GM12873 (cell line): ENCODE results near the gene KTN1.

Experiments
- TF ChIP-seq, protein P1 (sequence below): IDR thresholded peaks from 2 replicates; pipeline ENCODE4 v1.5.1; 2012; ENCODE audit warnings: low read depth, mild to moderate bottlenecking, moderate library complexity, low read length, control low read depth; ENCODE audit not compliant: insufficient read depth; ENCODE audit errors: missing control alignments

Gene KTN1

GRCh38 chr14:55587847-55588246 lies 7.8 kb downstream of the KTN1 start:
- TF ChIP-seq, protein P1, sequence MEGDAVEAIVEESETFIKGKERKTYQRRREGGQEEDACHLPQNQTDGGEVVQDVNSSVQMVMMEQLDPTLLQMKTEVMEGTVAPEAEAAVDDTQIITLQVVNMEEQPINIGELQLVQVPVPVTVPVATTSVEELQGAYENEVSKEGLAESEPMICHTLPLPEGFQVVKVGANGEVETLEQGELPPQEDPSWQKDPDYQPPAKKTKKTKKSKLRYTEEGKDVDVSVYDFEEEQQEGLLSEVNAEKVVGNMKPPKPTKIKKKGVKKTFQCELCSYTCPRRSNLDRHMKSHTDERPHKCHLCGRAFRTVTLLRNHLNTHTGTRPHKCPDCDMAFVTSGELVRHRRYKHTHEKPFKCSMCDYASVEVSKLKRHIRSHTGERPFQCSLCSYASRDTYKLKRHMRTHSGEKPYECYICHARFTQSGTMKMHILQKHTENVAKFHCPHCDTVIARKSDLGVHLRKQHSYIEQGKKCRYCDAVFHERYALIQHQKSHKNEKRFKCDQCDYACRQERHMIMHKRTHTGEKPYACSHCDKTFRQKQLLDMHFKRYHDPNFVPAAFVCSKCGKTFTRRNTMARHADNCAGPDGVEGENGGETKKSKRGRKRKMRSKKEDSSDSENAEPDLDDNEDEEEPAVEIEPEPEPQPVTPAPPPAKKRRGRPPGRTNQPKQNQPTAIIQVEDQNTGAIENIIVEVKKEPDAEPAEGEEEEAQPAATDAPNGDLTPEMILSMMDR = no peak

GRCh38 chr14:55588259-55588699 lies 8.3 kb downstream of the KTN1 start:
- TF ChIP-seq, protein P1 = no peak

- TF ChIP-seq, protein P1 = no peak
Measured at GRCh38 chr14:55589171-55589570, 9.2 kb downstream of the KTN1 start.

DNA sequence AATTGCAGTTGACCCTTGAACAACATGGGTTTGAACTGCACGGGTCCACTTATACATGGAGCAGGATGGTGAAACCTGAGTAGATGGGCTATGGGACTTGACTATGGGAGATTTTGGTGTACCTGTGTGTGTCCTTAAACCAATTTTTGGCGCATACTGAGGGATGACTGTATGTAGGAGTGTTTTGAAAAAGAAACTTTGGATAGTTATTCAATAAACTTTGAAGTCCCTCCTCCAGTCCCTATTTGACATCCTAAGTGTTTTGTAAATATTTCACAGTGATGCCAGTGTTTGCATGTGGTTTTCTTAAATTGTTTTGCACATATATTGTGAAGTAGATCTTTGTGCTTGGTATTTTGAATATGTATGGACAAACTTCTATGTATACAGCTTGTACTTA lies 12.4 kb downstream of the KTN1 start:
- TF ChIP-seq, protein P1 = no peak

DNA sequence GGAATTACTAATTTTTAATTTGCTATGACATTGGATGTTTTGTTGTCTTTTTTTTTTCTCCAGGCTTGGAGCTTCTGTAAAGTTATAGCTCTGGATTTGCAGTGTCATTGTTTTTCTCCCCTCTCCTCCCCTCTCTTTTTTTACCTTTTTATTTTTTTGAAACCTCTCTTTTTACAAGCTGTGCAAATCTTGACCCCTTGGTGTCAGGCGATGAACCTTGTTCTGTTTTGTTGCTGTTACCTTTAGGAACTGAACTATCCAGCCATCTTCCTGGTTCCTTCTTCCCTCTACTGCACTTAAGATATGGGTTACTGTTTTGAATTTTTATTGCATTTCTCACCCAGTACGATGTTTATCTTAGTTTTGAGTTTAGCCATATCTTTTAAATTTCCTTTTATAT lies 13.7 kb downstream of the KTN1 start:
- TF ChIP-seq, protein P1 = no peak

DNA sequence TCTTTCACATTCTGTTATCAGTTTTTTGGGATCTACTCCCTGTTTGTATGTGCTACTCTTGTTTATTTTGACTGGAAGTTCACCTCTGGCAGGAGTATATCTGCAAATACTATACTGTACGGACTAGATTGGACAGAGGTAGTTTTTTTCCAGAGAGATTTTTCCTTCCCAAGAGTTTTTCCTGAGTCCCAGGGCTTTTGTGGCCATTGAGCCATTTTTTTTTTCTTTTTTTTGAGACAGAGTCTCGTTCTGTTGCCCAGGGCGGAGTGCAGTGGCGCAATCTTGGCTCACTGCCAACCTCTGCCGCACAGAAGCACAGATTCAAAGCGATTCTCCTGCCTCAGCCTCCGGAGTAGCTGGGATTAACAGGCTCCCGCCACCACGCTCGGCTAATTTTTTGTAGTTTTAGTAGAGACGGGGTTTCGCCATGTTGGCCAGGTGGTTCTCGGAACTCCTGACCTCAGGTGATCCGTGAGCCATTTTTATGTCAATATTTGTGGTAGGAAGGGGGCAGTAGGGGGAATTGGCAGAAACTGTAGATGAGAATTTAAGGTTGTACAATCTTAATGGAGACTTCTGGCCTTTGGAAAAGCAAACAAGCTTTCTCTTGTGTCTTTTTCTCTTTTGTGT lies 19.4 kb downstream of the KTN1 start:
- TF ChIP-seq, protein P1 = no peak

GRCh38 chr14:55600784-55601561 lies 21.0 kb downstream of the KTN1 start:
- TF ChIP-seq, protein P1 = no peak
